GM23248 (cell line): Measurements from ENCODE around the gene XIRP1. TPM values are rescaled to one million over a fixed set of nuclear protein-coding genes. Genes with fewer than 3 reads are reported as not detected.
"Not testable (repeated sequence)": the region's sequence is repeated elsewhere in the genome, so short reads cannot be mapped to it uniquely, and the experiment has no call there.

ENCODE experiments used
- DNase-seq: peaks from one replicate; pipeline ENCODE4 v3.0.0-alpha.2; 2015
- H2AFZ ChIP-seq: fragments of 200-600 bp; sonication (generic); 2 replicates; pipeline ENCODE4 v1.6.1; 2016; ENCODE audit warnings: antibody characterized with exemption
- H3F3A ChIP-seq: fragments of 200-600 bp; sonication (generic); 2 replicates; pipeline ENCODE4 v1.6.1; 2016; ENCODE audit warnings: mild to moderate bottlenecking, antibody characterized with exemption, mixed run types; ENCODE audit not compliant: insufficient read depth
- H3K27ac ChIP-seq: fragments of 200-600 bp; sonication (generic); 2 replicates; pipeline ENCODE4 v1.5.1; 2016; ENCODE audit warnings: mild to moderate bottlenecking
- H3K27me3 ChIP-seq: fragments of 200-600 bp; sonication (generic); replicated peaks from 2 replicates; pipeline ENCODE4 v1.6.1; 2016; ENCODE audit warnings: mild to moderate bottlenecking; ENCODE audit not compliant: insufficient read depth
- H3K36me3 ChIP-seq: fragments of 200-600 bp; sonication (generic); 2 replicates; pipeline ENCODE4 v1.6.1; 2016; ENCODE audit warnings: low read depth, mild to moderate bottlenecking
- H3K4me1 ChIP-seq: fragments of 200-600 bp; sonication (generic); 2 replicates; pipeline ENCODE4 v1.6.1; 2016; ENCODE audit warnings: mild to moderate bottlenecking; ENCODE audit not compliant: insufficient read depth
- H3K4me2 ChIP-seq: fragments of 200-600 bp; sonication (generic); one replicate; pipeline ENCODE4 v1.6.1; 2016; ENCODE audit warnings: mild to moderate bottlenecking; ENCODE audit not compliant: unreplicated experiment
- H3K4me3 ChIP-seq: fragments of 200-600 bp; sonication (generic); 2 replicates; pipeline ENCODE4 v1.5.1; 2016; ENCODE audit warnings: mild to moderate bottlenecking
- H3K79me2 ChIP-seq: fragments of 200-600 bp; sonication (generic); 2 replicates; pipeline ENCODE4 v1.6.1; 2016; ENCODE audit warnings: mild to moderate bottlenecking; ENCODE audit not compliant: insufficient read depth
- H3K9ac ChIP-seq: fragments of 200-600 bp; sonication (generic); 2 replicates; pipeline ENCODE4 v1.6.1; 2016; ENCODE audit warnings: mild to moderate bottlenecking
- H3K9me2 ChIP-seq: fragments of 200-600 bp; sonication (generic); 2 replicates; pipeline ENCODE4 v1.6.1; 2016; ENCODE audit warnings: mixed run types, mild to moderate bottlenecking, moderate library complexity; ENCODE audit not compliant: insufficient read depth
- H3K9me3 ChIP-seq: fragments of 200-600 bp; sonication (generic); one replicate; pipeline ENCODE4 v1.6.1; 2017; ENCODE audit warnings: low read depth
- H4K20me1 ChIP-seq: fragments of 200-600 bp; sonication (generic); 2 replicates; pipeline ENCODE4 v1.6.0; 2016; ENCODE audit not compliant: insufficient read depth
- EZH2 ChIP-seq: fragments of 200-600 bp; sonication (generic); IDR thresholded peaks from 2 replicates; pipeline ENCODE4 v1.6.1; 2018; ENCODE audit warnings: antibody characterized with exemption, mild to moderate bottlenecking; ENCODE audit not compliant: insufficient read depth, poor library complexity, severe bottlenecking
- EZH2phosphoT487 ChIP-seq: fragments of 200-600 bp; sonication (generic); IDR thresholded peaks from 2 replicates; pipeline ENCODE4 v1.6.1; 2018; ENCODE audit warnings: antibody characterized with exemption, moderate library complexity, mild to moderate bottlenecking, low read depth; ENCODE audit not compliant: insufficient read depth
- WGBS, 2 experiments: methylation state at CpG; one replicate each; pipeline ENCODE4 v1.1.6; 2015 to 2017; ENCODE audit warnings: low lambda C conversion rate in 2 of 2, low coverage in 1 of 2; ENCODE audit errors: missing lambda C conversion rate in 2 of 2; 5-methylcytosine and 5-hydroxymethylcytosine counted together
- in situ Hi-C: fragments of 300-500 bp; cut with MboI; formaldehyde crosslinking; loops from 2 replicates; pipeline ENCODE4 v1.15.0; 2020
- polyA plus RNA-seq: library from polyadenylated mRNA; unstranded; fragments of >200 nt; fragmentation: Nextera tagmentation; extraction: Ambion mirVana; gene quantifications from 2 replicates; pipeline ENCODE4 v1.2.1, GENCODE V29; 2016
- total RNA-seq: library from RNA; depleted of rRNA; stranded (reverse); fragments of >200 nt; shearing (Covaris generic); gene quantifications from 2 replicates; pipeline ENCODE4 v1.2.3, GENCODE V29; 2014

Gene XIRP1
- total and polyA plus RNA-seq, 2 experiments from 2014 or later = not detected

DNA sequence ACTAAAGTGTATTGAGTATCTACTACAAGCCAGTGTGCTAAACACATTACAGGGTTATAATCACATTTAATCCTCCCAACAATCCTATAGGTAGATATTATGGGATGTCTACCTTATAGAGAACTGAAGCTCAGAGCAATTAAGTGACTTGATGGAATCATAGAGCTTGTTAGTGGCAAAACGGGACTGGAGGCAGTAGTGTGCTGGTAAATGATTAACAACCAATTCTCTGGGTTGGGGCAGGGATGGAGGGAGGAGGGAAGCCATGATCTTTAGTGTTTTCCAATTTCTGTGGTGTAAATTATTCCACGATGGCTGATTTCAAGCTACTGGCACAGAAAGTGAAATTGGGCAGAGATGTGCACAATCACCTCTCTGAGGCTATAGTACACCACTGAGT is 20.5 kb downstream of the XIRP1 start:
- H3K4me3 ChIP-seq = no peak overlapping the region
- no peak overlapping the region for H3K4me2 ChIP-seq
- H4K20me1 ChIP-seq = no peaks in the 10 kb centered on the region
- no peak for TF ChIP-seq EZH2phosphoT487
- TF ChIP-seq EZH2 = no peak
- DNase-seq = no peak
- 87 to 91% methylated on average over 2 of the region's 2 CpGs for WGBS, 2 experiments
- H3K79me2 ChIP-seq = no peaks in the 10 kb centered on the region
- H3K9me2 ChIP-seq = no peaks in the 10 kb centered on the region
- no peaks in the 10 kb centered on the region for H3K9me3 ChIP-seq
- no peaks in the 10 kb centered on the region for H3K36me3 ChIP-seq
- no peaks in the 10 kb centered on the region for H3K27me3 ChIP-seq
- no peak overlapping the region for H2AFZ ChIP-seq
- no peak overlapping the region for H3K9ac ChIP-seq
- H3F3A ChIP-seq = peaks cover 12% of the 10 kb centered on the region
- in situ Hi-C loops = no loop called here
- no peak overlapping the region for H3K27ac ChIP-seq
- peaks cover 15% of the 10 kb centered on the region for H3K4me1 ChIP-seq

DNA sequence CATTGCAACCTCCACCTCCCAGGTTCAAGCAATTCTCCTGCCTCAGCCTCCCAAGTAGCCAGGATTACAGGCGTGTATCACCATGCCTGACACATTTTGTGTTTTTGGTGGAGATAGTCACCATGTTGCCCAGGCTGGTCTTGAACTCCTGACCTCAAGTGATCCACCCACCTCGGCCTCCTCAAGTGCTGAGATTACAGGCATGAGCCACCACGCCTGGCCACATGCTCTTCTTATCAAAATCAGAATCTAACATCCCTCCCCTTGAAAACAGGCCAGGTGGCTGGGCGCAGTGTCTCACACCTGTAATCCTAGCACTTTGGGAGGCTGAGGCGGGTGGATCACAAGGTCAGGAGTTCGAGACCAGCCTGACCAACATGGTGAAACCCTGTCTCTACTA is 21.5 kb downstream of the XIRP1 start:
- H3K79me2 ChIP-seq, H3K27me3 ChIP-seq, H3K9me2 ChIP-seq, H3K27ac ChIP-seq, in situ Hi-C loops, H3K9ac ChIP-seq, DNase-seq, H3K4me3 ChIP-seq, H3K9me3 ChIP-seq, H3K4me2 ChIP-seq, H4K20me1 ChIP-seq, H3K36me3 ChIP-seq, H2AFZ ChIP-seq: not testable (repeated sequence)
- WGBS, 2 experiments = 88 to 90% methylated on average over 5 to 6 of the region's 6 CpGs
- H3F3A ChIP-seq = peaks cover 21% of the 10 kb centered on the region
- peaks cover 23% of the 10 kb centered on the region for H3K4me1 ChIP-seq

DNA sequence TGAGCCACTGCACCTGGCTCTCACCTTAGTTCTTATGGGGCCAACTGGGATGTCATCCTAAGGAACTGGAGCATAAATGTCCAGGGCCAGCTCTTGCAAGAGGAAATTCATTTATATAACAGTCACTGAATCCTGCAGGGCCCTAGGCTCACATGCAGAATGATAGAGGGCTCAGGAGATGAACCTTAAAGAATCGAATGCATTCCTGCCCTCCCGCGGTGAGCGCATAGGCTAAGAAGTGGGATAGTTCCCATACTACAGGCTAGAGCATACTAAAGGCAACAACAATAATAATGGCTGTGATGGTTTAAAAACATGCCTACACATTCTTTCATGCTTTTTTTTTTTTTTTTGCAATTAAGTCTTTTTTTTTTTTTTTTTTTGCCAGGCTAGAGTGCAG is 21.9 kb downstream of the XIRP1 start:
- no peak for DNase-seq
- Histone ChIP-seq H3K4me2 (no peak overlapping the region), H3K27me3 (no peaks in the 10 kb centered on the region), H2AFZ (no peak overlapping the region), H4K20me1 (no peaks in the 10 kb centered on the region), H3K9me2 (no peaks in the 10 kb centered on the region), H3K27ac (no peak overlapping the region), H3K36me3 (no peaks in the 10 kb centered on the region), H3K4me1 (peaks cover 27% of the 10 kb centered on the region), H3F3A (peaks cover 25% of the 10 kb centered on the region), H3K9me3 (no peaks in the 10 kb centered on the region), H3K4me3 (no peak overlapping the region), H3K79me2 (no peaks in the 10 kb centered on the region), H3K9ac (no peak overlapping the region)
- in situ Hi-C loops = no loop called here
- TF ChIP-seq EZH2 (no peak), EZH2phosphoT487 (no peak)
- 92 to 93% methylated on average over 4 of the region's 4 CpGs for WGBS, 2 experiments

- 0% methylated on average over 1 of the region's 1 CpG for WGBS, 2 experiments
- DNase-seq = no peak
Measured at GRCh38 chr3:39169712-39170111, 22.7 kb downstream of the XIRP1 start.

GRCh38 chr3:39168156-39168780 is 24.1 kb downstream of the XIRP1 start:
- no peaks in the 10 kb centered on the region for H4K20me1 ChIP-seq
- no peaks in the 10 kb centered on the region for H3K27me3 ChIP-seq
- no peaks in the 10 kb centered on the region for H3K9me2 ChIP-seq
- peaks cover 31% of the 10 kb centered on the region for H3K4me1 ChIP-seq
- no peaks in the 10 kb centered on the region for H3K36me3 ChIP-seq
- no peak for DNase-seq
- no peak overlapping the region for H3K4me3 ChIP-seq
- no peak overlapping the region for H3K9ac ChIP-seq
- no peaks in the 10 kb centered on the region for H3K9me3 ChIP-seq
- 91% methylated on average over 5 of the region's 5 CpGs for WGBS, 2 experiments
- TF ChIP-seq EZH2 (no peak), EZH2phosphoT487 (no peak)
- no peaks in the 10 kb centered on the region for H3K79me2 ChIP-seq
- in situ Hi-C loops = no loop called here
- H3K27ac ChIP-seq = no peak overlapping the region
- peaks cover 31% of the 10 kb centered on the region for H3F3A ChIP-seq
- no peak overlapping the region for H3K4me2 ChIP-seq
- H2AFZ ChIP-seq = no peak overlapping the region

More at GRCh38 chr3:39169712-39170111, 22.7 kb downstream of the XIRP1 start:
- in situ Hi-C loops = no loop called here
- peaks cover 31% of the 10 kb centered on the region for H3F3A ChIP-seq
- H2AFZ ChIP-seq = no peak overlapping the region
- no peak overlapping the region for H3K4me2 ChIP-seq
- H3K4me3 ChIP-seq = no peak overlapping the region
- no peaks in the 10 kb centered on the region for H4K20me1 ChIP-seq
- TF ChIP-seq EZH2 = no peak
- peaks cover 31% of the 10 kb centered on the region for H3K4me1 ChIP-seq
- H3K9me3 ChIP-seq = no peaks in the 10 kb centered on the region
- H3K36me3 ChIP-seq = no peaks in the 10 kb centered on the region
- H3K27ac ChIP-seq = no peak overlapping the region
- H3K9me2 ChIP-seq = no peaks in the 10 kb centered on the region
- no peaks in the 10 kb centered on the region for H3K79me2 ChIP-seq
- no peak overlapping the region for H3K9ac ChIP-seq
- H3K27me3 ChIP-seq = no peaks in the 10 kb centered on the region
